Gastroesophageal sphincter (tissue), 4 donors: ENCODE results near the gene PIP4K2B. TPM values are rescaled to one million over a fixed set of nuclear protein-coding genes. Genes with fewer than 3 reads are reported as not detected.
A peak's percentile ranks its signal among the peaks of the same experiment; 100 is the strongest.

ENCODE experiments used
- ATAC-seq: fragments of 150-250 bp; one replicate; pipeline ENCODE4 v1.9.1; 2016; ENCODE audit warnings: mild to moderate bottlenecking, moderate library complexity
- H3K27ac ChIP-seq, 4 donors: fragments of 200-600 bp; sonication (generic) in 3 of 4; 1 replicate in 3 of 4; 2 replicates in 1 of 4; pipeline ENCODE4 v1.5.1; 2016 to 2019
- H3K27me3 ChIP-seq: fragments of 200-600 bp; sonication (generic); one replicate; pipeline ENCODE4 v1.5.1; 2019
- H3K36me3 ChIP-seq, 2 donors: fragments of 200-600 bp; sonication (generic); one replicate each; pipeline ENCODE4 v1.5.1; 2019; ENCODE audit warnings: control low read depth in 1 of 2
- H3K4me1 ChIP-seq, 3 donors: fragments of 200-600 bp; sonication (generic); 1 replicate in 2 of 3; 2 replicates in 1 of 3; pipeline ENCODE4 v1.5.1; 2016 to 2019; ENCODE audit warnings: control low read depth in 2 of 3
- H3K4me3 ChIP-seq, 2 donors: fragments of 200-600 bp; sonication (generic); one replicate each; pipeline ENCODE4 v1.5.1; 2019; ENCODE audit warnings: mild to moderate bottlenecking in 1 of 2, moderate library complexity in 1 of 2
- H3K9me3 ChIP-seq, 3 donors: fragments of 200-600 bp; sonication (generic); one replicate each; pipeline ENCODE4 v1.5.1; 2017 to 2019; ENCODE audit warnings: control low read depth in 2 of 3
- EP300 ChIP-seq: sonication (generic); formaldehyde crosslinking; IDR thresholded peaks from one replicate; pipeline ENCODE4 v1.6.1; 2017; ENCODE audit warnings: antibody characterized with exemption, mild to moderate bottlenecking
- POLR2A ChIP-seq, 2 donors: fragments of 450-650 bp; IDR thresholded peaks; one replicate each; pipeline ENCODE4 v1.6.1; 2017; ENCODE audit warnings: antibody characterized with exemption in 2 of 2, mild to moderate bottlenecking in 2 of 2, moderate library complexity in 1 of 2
- POLR2AphosphoS5 ChIP-seq: sonication (generic); formaldehyde crosslinking; IDR thresholded peaks from one replicate; pipeline ENCODE4 v1.6.1; 2017; ENCODE audit warnings: antibody characterized with exemption
- WGBS, 2 donors: methylation state at CpG; one replicate each; pipeline ENCODE4 v1.1.5; 2018; ENCODE audit warnings: low coverage in 1 of 2; 5-methylcytosine and 5-hydroxymethylcytosine counted together
- total RNA-seq, 4 donors: library from RNA; depleted of rRNA; stranded (reverse); fragments of >200 nt; gene quantifications; one replicate each; pipeline ENCODE4 v1.1.0, GENCODE V29; 2016
- TF ChIP-seq, protein P1 (sequence below), 4 experiments: fragments of 200-600 bp in 2 of 4; fragments of 450-650 bp in 2 of 4; sonication (generic) in 1 of 4; IDR thresholded peaks; one replicate each; pipeline ENCODE4 v1.5.1; 2017 to 2019; ENCODE audit warnings: antibody characterized with exemption in 4 of 4, mild to moderate bottlenecking in 2 of 4, moderate library complexity in 2 of 4

The PIP4K2B gene
- total RNA-seq, 4 donors from 2014 or later, result 43.9 to 80.3 (median 62.1) TPM

DNA sequence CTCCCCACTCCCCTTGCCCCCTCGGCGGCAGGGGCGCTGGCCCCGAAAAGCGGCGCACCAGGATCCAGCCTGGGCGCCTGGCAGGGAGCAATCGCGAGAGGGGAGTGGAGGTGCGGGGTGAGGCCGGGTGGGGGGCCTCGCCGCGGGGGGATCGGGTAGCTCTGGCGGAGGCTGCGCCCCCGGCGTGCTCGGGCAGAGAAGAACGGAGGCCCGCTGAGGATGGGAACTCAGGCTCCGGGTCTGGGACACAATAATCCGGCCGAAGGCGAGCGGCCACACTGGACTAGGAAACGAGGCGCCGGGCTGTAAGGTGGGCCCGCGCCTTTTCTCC is 50.5 kb downstream of the PIP4K2B start:
- Histone ChIP-seq H3K27me3 (no peaks in the 10 kb centered on the region), H3K36me3 (peaks cover 0 to under 1% of the 10 kb centered on the region in 2 donors), H3K4me1 (peaks cover 0 to 86% (median 26%) of the 10 kb centered on the region in 3 donors), H3K9me3 (no peaks in the 10 kb centered on the region), H3K4me3 (peak overlapping the region; percentile 92), H3K27ac (peak overlapping the region; percentile 78 to 95 (median 88))
- TF ChIP-seq POLR2AphosphoS5 (no peak), EP300 (no peak), POLR2A (IDR thresholded peaks at IDR 0.05) (no peak)
- TF ChIP-seq, protein P1, sequence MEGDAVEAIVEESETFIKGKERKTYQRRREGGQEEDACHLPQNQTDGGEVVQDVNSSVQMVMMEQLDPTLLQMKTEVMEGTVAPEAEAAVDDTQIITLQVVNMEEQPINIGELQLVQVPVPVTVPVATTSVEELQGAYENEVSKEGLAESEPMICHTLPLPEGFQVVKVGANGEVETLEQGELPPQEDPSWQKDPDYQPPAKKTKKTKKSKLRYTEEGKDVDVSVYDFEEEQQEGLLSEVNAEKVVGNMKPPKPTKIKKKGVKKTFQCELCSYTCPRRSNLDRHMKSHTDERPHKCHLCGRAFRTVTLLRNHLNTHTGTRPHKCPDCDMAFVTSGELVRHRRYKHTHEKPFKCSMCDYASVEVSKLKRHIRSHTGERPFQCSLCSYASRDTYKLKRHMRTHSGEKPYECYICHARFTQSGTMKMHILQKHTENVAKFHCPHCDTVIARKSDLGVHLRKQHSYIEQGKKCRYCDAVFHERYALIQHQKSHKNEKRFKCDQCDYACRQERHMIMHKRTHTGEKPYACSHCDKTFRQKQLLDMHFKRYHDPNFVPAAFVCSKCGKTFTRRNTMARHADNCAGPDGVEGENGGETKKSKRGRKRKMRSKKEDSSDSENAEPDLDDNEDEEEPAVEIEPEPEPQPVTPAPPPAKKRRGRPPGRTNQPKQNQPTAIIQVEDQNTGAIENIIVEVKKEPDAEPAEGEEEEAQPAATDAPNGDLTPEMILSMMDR (IDR thresholded peaks at IDR 0.05), result no peak
- WGBS, 2 donors, result no CpG with 5 or more reads among the region's 32 CpGs
- no peak for ATAC-seq

- no CpG with 5 or more reads among the region's 47 CpGs for WGBS, 2 donors
- H3K27ac ChIP-seq, result peak within 1 kb of the TSS; percentile 78 to 95 (median 88)
- H3K4me1 ChIP-seq, result peaks cover 0 to 86% (median 24%) of the 10 kb centered on the region in 3 donors
- no peaks in the 10 kb centered on the region for H3K9me3 ChIP-seq
- no peaks in the 10 kb centered on the region for H3K36me3 ChIP-seq
- H3K27me3 ChIP-seq, result no peaks in the 10 kb centered on the region
- ATAC-seq, result peak; percentile 8
- peak within 1 kb of the TSS; percentile 92 for H3K4me3 ChIP-seq
- TF ChIP-seq, protein P1 (IDR thresholded peaks at IDR 0.05), result no peak
- TF ChIP-seq POLR2AphosphoS5 (peak; percentile 73), POLR2A (IDR thresholded peaks at IDR 0.05) (peak in 1 of 2 donors; percentile 21), EP300 (no peak)
These were observed 51.0 kb downstream of the PIP4K2B start, which contains the start of gene PCGF2 for GRCh38 chr17:38748149-38748891. TSS of gene PCGF2 (minus strand) at chr17:38748336. CDS start at chr17:38740402, 7,934 bp downstream.

DNA sequence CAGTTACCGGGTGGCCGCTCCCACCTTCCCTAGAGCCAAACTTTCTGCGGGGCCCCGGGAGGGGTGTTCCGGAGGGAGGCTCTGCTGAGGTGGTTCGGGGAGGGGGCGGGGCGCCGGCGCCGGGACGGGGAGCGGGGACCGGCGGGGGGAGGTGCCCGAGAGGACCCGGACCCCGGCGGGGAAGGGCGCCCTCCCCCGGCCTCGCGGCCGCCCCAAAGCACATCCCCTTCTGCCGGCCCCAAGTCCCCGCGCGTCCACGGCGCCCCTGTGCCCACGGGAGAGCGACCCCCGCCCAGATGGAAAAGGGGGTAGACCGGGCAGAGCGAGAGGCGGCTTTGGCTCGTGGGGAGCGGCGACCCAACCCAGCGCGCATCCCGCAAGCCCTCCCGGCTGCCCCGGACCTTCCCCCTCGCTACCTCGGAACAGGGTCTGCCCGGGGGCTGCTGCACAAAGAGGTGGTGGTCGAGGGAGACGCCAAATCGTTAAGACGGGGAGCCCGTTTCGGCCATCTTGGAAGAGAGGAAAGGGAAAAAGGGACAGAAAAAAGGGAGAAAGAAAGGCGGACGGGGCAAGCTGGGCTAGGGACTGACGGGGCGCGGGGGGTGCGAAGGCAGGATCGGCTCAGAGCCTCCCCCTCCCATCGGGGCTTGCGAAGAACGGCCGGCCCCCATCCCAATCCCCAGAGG is 51.8 kb downstream of the PIP4K2B start:
- no peak for ATAC-seq
- WGBS, 2 donors, result 0 to 2% methylated on average over 6 to 20 of the region's 64 CpGs
- Histone ChIP-seq H3K4me1 (peaks cover 0 to 89% (median 28%) of the 10 kb centered on the region in 3 donors), H3K27ac (peak overlapping the region; percentile 68 to 95 (median 88)), H3K9me3 (no peaks in the 10 kb centered on the region), H3K36me3 (no peaks in the 10 kb centered on the region), H3K27me3 (no peaks in the 10 kb centered on the region), H3K4me3 (peak overlapping the region; percentile 92)
- TF ChIP-seq, protein P1 (IDR thresholded peaks at IDR 0.05), result peak in 1 of 4 experiments; percentile 40
- no peak for TF ChIP-seq EP300

DNA sequence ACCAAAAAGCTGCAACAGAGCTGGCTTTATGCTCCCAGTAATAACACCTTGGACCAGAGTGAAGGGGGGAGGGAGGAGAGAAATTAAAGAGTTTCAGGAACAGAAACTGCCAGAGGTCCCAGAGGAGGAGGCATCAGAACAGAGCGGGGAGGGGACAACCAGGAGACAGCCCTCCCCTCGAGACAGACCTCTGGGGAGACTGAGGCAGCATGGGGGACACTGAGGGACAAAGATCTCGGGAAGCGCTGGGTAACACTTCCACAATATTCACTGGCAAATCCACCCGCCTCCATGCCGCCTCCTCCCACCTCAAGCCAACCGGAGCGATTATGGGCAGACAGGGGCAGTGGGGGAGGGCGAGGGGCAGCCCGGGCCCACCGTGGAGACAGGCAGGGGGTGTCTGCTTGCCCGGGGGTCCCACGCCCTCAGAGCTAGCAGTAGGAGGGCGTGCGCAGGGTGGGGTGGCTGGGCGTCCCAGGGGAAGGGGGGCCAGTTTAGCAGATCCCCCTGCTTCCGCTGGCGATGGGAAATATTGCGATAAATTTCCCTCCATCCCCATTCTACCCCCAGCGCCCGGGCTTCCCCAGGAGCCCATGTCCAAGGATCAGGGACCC is 52.4 kb downstream of the PIP4K2B start:
- 2 to 13% methylated on average over 3 to 6 of the region's 21 CpGs for WGBS, 2 donors
- TF ChIP-seq POLR2A (IDR thresholded peaks at IDR 0.05), result no peak
- Histone ChIP-seq H3K9me3 (no peaks in the 10 kb centered on the region), H3K4me1 (peaks cover 0 to 91% (median 33%) of the 10 kb centered on the region in 3 donors), H3K4me3 (peak overlapping the region; percentile 92), H3K27ac (peak overlapping the region; percentile 68 to 95 (median 88)), H3K36me3 (no peaks in the 10 kb centered on the region), H3K27me3 (no peaks in the 10 kb centered on the region)
- no peak for ATAC-seq
